ENCODE measurements around the gene IPPK.
A peak's percentile ranks its signal among the peaks of the same experiment; 100 is the strongest.

The IPPK gene

GRCh38 chr9:92686954-92687353 is 17.0 kb upstream of the IPPK start:
- no peak for DNase-seq

GRCh38 chr9:92685022-92685421 is 15.1 kb upstream of the IPPK start:
- no peak for DNase-seq

- no peak for DNase-seq
These were observed 12.3 kb upstream of the IPPK start for GRCh38 chr9:92682269-92682668.

- no peak for DNase-seq
These were observed 10.5 kb upstream of the IPPK start for GRCh38 chr9:92680166-92681119.

GRCh38 chr9:92679413-92680165 is 9.7 kb upstream of the IPPK start:
- DNase-seq = no peak

- no peak for DNase-seq
These were observed 1.4 kb upstream of the IPPK start for GRCh38 chr9:92671323-92671722.

GRCh38 chr9:92669527-92669889 is 423 bp downstream of the IPPK start:
- DNase-seq = peak; percentile 14

GRCh38 chr9:92668746-92669526 is 995 bp downstream of the IPPK start:
- peak; percentile 13 for DNase-seq

GRCh38 chr9:92666912-92667532 is 2.9 kb downstream of the IPPK start:
- DNase-seq = no peak

- DNase-seq = no peak
These were observed 3.7 kb downstream of the IPPK start for GRCh38 chr9:92666236-92666635.

- no peak for DNase-seq
These were observed 4.1 kb downstream of the IPPK start for GRCh38 chr9:92665836-92666235.

GRCh38 chr9:92664394-92665152 is 5.4 kb downstream of the IPPK start:
- DNase-seq = no peak

GRCh38 chr9:92663951-92664350 is 6.0 kb downstream of the IPPK start:
- DNase-seq = no peak

GRCh38 chr9:92663126-92663525 is 6.8 kb downstream of the IPPK start:
- no peak for DNase-seq

GRCh38 chr9:92661743-92662142 is 8.2 kb downstream of the IPPK start:
- no peak for DNase-seq

GRCh38 chr9:92661127-92661526 is 8.8 kb downstream of the IPPK start:
- no peak for DNase-seq

- no peak for DNase-seq
These were observed 9.7 kb downstream of the IPPK start for GRCh38 chr9:92660266-92660665.

GRCh38 chr9:92659601-92660000 is 10.3 kb downstream of the IPPK start:
- DNase-seq = no peak

GRCh38 chr9:92658611-92659010 is 11.3 kb downstream of the IPPK start:
- no peak for DNase-seq

- no peak for DNase-seq
These were observed 11.8 kb downstream of the IPPK start for GRCh38 chr9:92658176-92658575.

- DNase-seq = no peak
These were observed 12.4 kb downstream of the IPPK start for GRCh38 chr9:92657296-92658094.

Data from T-helper 9 cell (primary cell).